D721Med (cell line): Measurements from ENCODE around the gene CACNA1B.
A peak's percentile ranks its signal among the peaks of the same experiment; 100 is the strongest.

Source experiments
- DNase-seq: peaks from one replicate; pipeline ENCODE4 v3.0.0; 2011; ENCODE audit warnings: low spot score; ENCODE audit not compliant: insufficient read length
- FAIRE-seq: peaks from 2 replicates; lab custom pipeline; 2011; peaks lifted over from hg19 to GRCh38; lab: Jason Lieb, UNC
- TF ChIP-seq, protein P1 (sequence below): IDR thresholded peaks from 2 replicates; pipeline ENCODE4 v1.5.1; 2012; ENCODE audit warnings: mild to moderate bottlenecking, control low read depth; ENCODE audit not compliant: insufficient read depth; ENCODE audit errors: missing control alignments

Gene CACNA1B

DNA sequence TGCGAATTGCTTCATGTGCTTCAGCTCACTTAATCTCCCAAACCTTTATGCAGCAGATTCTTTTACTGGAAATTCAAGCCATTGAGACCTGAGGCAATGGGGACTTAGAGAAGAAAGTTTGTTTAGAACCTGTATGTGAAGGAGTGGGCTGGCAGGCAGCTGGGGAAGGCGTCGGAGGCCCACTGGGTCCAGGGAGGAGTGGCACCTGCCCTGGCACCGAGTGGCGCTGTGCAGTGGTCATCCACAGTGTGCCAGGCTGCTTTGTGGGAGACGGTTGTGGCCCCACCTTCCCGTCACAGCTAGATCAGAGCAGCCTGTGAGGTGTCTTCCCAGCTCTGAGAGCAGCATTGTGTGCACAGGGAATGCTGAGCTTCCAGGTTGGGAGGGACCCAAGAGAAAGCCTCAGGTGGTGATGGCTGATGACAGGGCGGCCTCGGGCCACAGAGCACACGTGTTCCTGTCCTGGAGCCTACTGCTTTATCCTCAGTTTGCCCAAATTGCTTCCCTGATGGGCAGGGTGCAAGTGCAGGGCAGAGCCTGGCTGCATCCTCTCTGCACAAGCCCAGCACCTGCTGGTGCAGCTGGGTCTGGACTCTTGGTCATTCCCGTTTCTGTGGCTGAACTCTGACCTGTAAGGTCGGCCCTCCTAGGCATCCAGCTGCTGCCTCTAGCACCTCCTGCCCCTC is 175.2 kb downstream of the CACNA1B start:
- TF ChIP-seq, protein P1, sequence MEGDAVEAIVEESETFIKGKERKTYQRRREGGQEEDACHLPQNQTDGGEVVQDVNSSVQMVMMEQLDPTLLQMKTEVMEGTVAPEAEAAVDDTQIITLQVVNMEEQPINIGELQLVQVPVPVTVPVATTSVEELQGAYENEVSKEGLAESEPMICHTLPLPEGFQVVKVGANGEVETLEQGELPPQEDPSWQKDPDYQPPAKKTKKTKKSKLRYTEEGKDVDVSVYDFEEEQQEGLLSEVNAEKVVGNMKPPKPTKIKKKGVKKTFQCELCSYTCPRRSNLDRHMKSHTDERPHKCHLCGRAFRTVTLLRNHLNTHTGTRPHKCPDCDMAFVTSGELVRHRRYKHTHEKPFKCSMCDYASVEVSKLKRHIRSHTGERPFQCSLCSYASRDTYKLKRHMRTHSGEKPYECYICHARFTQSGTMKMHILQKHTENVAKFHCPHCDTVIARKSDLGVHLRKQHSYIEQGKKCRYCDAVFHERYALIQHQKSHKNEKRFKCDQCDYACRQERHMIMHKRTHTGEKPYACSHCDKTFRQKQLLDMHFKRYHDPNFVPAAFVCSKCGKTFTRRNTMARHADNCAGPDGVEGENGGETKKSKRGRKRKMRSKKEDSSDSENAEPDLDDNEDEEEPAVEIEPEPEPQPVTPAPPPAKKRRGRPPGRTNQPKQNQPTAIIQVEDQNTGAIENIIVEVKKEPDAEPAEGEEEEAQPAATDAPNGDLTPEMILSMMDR, result no peak
- peak; percentile 4 for DNase-seq
- FAIRE-seq, result no peak

DNA sequence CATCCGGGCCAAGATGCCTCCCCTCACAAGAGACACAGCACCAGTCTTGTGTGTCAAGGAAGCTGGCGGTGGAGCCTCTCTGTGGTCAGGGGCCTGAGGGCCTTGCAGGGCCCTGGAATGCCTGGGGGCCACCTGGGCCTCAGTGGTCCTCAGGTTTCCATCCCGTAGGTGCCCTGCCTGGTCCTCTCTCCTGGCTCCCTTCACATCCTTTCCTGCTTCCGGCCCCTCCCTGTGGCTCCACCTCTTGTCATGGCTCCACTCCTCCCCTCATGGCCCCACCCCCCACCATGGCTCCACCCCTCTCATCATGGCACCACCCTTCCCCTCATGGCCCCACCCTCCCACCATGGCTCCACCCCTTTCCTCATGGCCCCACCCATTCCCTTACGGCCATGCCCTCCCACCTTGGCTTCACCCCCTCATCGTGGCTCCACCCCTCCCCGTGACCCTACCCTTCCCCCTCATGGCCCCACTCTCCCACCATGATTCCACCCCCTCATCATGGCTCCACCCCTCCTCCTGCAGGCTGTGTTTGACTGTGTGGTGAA is 175.8 kb downstream of the CACNA1B start:
- no peak for DNase-seq
- FAIRE-seq, result no peak
- TF ChIP-seq, protein P1, result no peak

DNA sequence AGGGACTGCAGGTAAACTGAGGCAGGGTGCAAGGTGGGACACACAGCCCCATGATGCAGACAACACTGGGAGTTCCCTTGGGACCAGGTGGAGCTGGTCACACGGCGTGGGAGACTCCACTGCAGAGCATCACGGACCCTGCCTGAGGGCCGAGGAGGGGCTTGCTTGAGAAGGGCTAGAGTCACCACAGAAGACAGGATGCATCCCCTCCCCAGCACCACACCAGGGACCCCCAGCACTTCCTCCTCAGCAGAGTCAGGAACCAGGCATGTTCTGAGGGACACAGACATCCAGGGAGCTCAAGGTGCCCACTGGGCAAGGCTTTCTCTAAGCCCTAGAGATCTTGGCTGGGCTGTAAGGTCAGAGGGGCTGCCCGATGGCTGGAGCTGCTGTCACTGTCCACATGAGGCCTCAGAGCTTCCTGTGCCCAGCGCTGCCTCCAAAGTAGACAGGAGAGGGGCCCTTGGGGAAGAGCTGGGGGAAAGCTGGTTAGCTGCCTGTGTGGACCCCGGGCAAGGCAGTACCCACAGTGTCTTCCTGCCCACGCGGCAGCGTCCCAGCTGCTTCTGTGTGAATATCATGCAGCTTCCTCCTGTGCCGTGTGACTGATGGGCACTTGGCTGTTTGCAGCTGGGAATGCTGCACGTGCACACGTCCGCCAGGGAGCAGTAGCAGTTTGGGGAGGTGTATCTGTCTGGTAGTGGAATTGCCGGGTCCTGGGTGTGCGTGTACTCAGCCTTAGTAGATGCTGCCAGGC is 176.6 kb downstream of the CACNA1B start:
- no peak for DNase-seq
- FAIRE-seq, result no peak
- TF ChIP-seq, protein P1, result no peak

DNA sequence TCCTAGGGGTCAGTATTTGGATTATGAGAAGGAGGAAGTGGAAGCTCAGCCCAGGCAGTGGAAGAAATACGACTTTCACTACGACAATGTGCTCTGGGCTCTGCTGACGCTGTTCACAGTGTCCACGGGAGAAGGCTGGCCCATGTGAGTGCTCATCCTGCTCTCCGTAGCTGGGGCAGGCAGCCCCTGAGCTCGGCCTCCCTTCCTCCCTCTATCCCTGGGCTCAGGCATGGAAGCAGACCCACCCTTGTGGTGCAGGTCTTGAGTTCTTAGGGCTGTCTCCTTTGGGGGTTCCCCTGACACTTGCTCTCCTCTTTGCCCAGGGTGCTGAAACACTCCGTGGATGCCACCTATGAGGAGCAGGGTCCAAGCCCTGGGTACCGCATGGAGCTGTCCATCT is 180.1 kb downstream of the CACNA1B start:
- DNase-seq (no peak), FAIRE-seq (no peak)
- TF ChIP-seq, protein P1, result no peak

DNA sequence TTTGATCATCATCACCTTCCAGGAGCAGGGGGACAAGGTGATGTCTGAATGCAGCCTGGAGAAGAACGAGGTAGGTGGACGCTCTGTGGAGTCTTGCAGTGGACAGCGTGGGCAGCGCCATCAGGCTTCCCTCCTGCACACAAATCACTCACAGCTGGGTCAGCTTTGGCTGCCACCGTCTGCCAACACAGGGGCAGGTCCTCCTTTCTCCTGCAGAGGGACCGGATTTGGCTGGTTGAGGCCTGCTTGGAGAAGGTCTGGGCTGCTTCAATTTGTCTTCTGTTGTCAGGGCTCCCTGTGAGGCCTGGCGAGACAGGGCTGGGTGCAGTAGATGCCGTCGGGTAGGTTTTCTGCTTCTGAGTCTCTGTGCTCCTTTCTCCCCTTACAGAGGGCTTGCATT is 180.6 kb downstream of the CACNA1B start:
- TF ChIP-seq, protein P1, result no peak
- no peak for DNase-seq
- FAIRE-seq, result no peak

DNA sequence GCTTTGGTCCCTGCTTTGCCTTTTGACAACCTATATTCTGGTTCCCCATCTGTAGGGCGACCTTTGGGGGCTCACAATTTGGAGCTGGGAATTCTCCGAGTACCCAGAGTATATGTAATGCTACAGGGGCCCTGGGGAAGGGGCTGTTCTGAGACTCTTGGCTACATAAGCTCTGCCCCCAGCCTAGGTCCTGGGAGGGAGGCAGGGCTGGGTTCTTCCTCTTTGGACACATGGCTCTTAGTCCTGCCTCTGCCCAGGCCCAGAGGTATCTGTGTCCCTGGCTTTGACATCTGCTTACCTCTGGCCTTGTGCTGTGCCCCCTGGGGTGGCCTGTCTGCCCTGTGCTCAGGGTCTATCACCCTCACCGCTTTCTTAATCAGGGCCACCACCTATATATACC is 181.6 kb downstream of the CACNA1B start:
- FAIRE-seq, result no peak

More for the DNA sequence above, 181.6 kb downstream of the CACNA1B start:
- TF ChIP-seq, protein P1, result no peak
- no peak for DNase-seq
